ENCODE measurements around the gene TCERG1.

Gene TCERG1

GRCh38 chr5:146519554-146519953 is 72.4 kb downstream of the TCERG1 start:
- Histone ChIP-seq H3K9me3 (ENCODE audit: control insufficient read depth in 2 of 2, low read length in 2 of 2) (no peaks in the 10 kb centered on the region), H3K36me3 (ENCODE audit: control insufficient read depth in 2 of 2, insufficient read depth in 2 of 2, low read length in 2 of 2) (no peaks in the 10 kb centered on the region), H3K27me3 (ENCODE audit: control insufficient read depth in 1 of 2, insufficient read depth in 2 of 2, low read length in 2 of 2) (no peaks in the 10 kb centered on the region), H3K9ac (ENCODE audit: low read length in 2 of 2) (no peak overlapping the region), H3K4me3 (ENCODE audit: low read length in 2 of 2) (no peak overlapping the region), H3K27ac (ENCODE audit: low read length) (no peak overlapping the region), H3K4me1 (ENCODE audit: control insufficient read depth, insufficient read depth, low read length) (no peaks in the 10 kb centered on the region)

GRCh38 chr5:146520731-146521130 is 73.6 kb downstream of the TCERG1 start:
- H3K9me3 ChIP-seq (ENCODE audit: control insufficient read depth in 2 of 2, low read length in 2 of 2): no peaks in the 10 kb centered on the region
- H3K9ac ChIP-seq (ENCODE audit: low read length in 2 of 2): no peak overlapping the region
- no peaks in the 10 kb centered on the region for H3K36me3 ChIP-seq (ENCODE audit: control insufficient read depth in 2 of 2, insufficient read depth in 2 of 2, low read length in 2 of 2)
- no peaks in the 10 kb centered on the region for H3K4me1 ChIP-seq (ENCODE audit: control insufficient read depth, insufficient read depth, low read length)
- no peaks in the 10 kb centered on the region for H3K27me3 ChIP-seq (ENCODE audit: control insufficient read depth in 1 of 2, insufficient read depth in 2 of 2, low read length in 2 of 2)
- H3K4me3 ChIP-seq (ENCODE audit: low read length in 2 of 2): no peak overlapping the region
- H3K27ac ChIP-seq (ENCODE audit: low read length): no peak overlapping the region

DNA sequence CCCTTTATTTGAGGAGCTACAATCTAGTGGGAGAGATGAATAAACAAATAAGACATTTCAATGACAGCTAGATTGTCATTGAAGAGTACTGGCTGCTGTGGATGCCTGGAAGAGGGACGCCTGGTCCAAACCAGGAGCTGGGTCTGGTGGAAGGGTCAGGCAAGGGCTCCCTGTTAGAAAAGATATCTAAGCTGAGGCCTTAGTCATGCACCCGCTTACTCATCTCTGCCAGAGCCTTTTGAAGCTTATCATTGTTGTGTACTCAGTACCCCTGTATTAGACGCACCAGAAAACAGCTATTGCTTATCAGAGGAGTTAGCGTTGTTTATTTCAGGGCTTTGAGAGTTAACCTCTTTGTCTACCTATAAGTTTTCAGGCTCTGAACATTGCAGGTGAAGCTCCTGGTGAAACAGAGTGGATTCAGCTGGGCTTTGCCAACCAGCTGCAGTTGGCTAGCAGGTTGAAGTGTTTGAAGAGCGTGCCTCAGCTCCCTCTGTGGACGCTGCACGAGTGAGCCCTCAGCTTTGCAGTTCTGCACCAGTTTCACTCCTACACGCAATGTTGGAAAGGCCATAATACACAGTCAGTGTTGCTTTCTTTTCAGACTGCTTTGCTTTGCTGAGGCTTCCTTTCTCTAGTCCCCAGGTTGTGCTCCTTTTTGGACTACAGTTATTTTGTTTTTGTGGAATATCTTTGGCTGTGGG is 74.4 kb downstream of the TCERG1 start:
- Histone ChIP-seq H3K27me3 (ENCODE audit: control insufficient read depth in 1 of 2, insufficient read depth in 2 of 2, low read length in 2 of 2) (no peaks in the 10 kb centered on the region), H3K9me3 (ENCODE audit: control insufficient read depth in 2 of 2, low read length in 2 of 2) (no peaks in the 10 kb centered on the region), H3K27ac (ENCODE audit: low read length) (no peak overlapping the region), H3K4me1 (ENCODE audit: control insufficient read depth, insufficient read depth, low read length) (no peaks in the 10 kb centered on the region), H3K36me3 (ENCODE audit: control insufficient read depth in 2 of 2, insufficient read depth in 2 of 2, low read length in 2 of 2) (no peaks in the 10 kb centered on the region), H3K9ac (ENCODE audit: low read length in 2 of 2) (no peak overlapping the region), H3K4me3 (ENCODE audit: low read length in 2 of 2) (no peak overlapping the region)

DNA sequence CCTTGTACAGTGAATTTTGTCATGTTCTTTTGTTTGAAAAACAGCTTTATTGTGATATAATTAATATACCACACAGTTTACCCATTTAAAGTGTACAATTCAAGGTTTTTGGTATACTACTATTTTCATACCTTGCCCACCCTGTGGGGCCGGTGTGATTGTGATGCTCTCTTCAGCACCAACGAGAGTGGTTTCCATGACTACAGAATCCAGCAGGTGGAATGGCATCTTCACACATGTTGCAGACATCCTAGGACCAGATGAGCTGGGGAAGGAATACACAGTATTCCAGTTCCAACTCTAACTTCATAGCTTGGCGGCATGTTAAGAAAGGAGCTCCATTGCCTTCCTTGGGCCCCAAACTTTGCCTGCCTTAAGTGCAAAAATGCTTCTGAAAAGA is 76.6 kb downstream of the TCERG1 start:
- H3K27ac ChIP-seq (ENCODE audit: low read length): no peak overlapping the region

DNA sequence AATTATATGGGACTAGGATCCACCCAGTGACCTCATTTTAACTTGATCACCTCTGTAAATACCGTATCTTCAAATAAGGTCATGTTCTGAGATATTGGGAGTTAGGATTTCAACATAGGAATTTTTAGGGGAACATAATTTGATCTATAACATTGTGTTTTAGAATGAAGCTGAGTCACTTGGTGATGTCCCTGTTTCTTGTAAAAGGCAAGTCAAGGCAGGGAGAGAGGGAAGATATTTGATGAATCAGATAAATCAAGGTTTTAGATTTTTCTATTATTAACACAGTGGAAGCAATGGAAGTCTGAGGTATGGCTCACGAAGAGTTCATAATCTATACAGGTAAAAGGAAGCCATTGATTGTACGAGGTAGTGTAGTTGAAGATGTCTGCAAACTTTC is 80.7 kb downstream of the TCERG1 start:
- Histone ChIP-seq H3K9ac (ENCODE audit: low read length in 2 of 2) (no peak overlapping the region), H3K36me3 (ENCODE audit: control insufficient read depth in 2 of 2, insufficient read depth in 2 of 2, low read length in 2 of 2) (no peaks in the 10 kb centered on the region), H3K4me1 (ENCODE audit: control insufficient read depth, insufficient read depth, low read length) (no peaks in the 10 kb centered on the region), H3K9me3 (ENCODE audit: control insufficient read depth in 2 of 2, low read length in 2 of 2) (no peaks in the 10 kb centered on the region), H3K27ac (ENCODE audit: low read length) (no peak overlapping the region), H3K27me3 (ENCODE audit: control insufficient read depth in 1 of 2, insufficient read depth in 2 of 2, low read length in 2 of 2) (no peaks in the 10 kb centered on the region), H3K4me3 (ENCODE audit: low read length in 2 of 2) (no peak overlapping the region)

More for the DNA sequence above, 76.6 kb downstream of the TCERG1 start:
- no peak overlapping the region for H3K4me3 ChIP-seq (ENCODE audit: low read length in 2 of 2)
- H3K27me3 ChIP-seq (ENCODE audit: control insufficient read depth in 1 of 2, insufficient read depth in 2 of 2, low read length in 2 of 2): no peaks in the 10 kb centered on the region
- H3K9ac ChIP-seq (ENCODE audit: low read length in 2 of 2): no peak overlapping the region
- no peaks in the 10 kb centered on the region for H3K36me3 ChIP-seq (ENCODE audit: control insufficient read depth in 2 of 2, insufficient read depth in 2 of 2, low read length in 2 of 2)
- H3K9me3 ChIP-seq (ENCODE audit: control insufficient read depth in 2 of 2, low read length in 2 of 2): no peaks in the 10 kb centered on the region
- H3K4me1 ChIP-seq (ENCODE audit: control insufficient read depth, insufficient read depth, low read length): no peaks in the 10 kb centered on the region

DNA sequence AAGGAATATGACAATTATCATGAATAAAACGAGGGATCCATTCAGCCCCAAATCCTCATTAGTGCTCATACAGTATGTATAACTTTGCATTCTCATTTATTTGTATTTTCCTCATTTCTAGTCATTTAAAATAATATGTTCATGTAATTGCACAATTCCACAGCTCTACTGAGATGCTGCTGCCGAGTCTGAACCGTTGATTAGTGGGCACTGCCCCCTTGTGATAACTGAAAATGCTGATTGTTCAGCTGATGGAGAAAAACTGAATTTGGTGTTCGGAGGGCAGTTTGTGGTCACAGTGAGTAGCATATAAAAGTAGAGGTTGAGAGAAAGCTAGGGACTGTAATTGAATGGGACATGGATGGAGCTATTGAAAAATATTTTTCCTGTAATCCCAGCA is 81.1 kb downstream of the TCERG1 start:
- Histone ChIP-seq H3K27me3 (ENCODE audit: control insufficient read depth in 1 of 2, insufficient read depth in 2 of 2, low read length in 2 of 2) (no peaks in the 10 kb centered on the region), H3K4me1 (ENCODE audit: control insufficient read depth, insufficient read depth, low read length) (no peaks in the 10 kb centered on the region), H3K4me3 (ENCODE audit: low read length in 2 of 2) (no peak overlapping the region), H3K9me3 (ENCODE audit: control insufficient read depth in 2 of 2, low read length in 2 of 2) (no peaks in the 10 kb centered on the region), H3K27ac (ENCODE audit: low read length) (no peak overlapping the region), H3K9ac (ENCODE audit: low read length in 2 of 2) (no peak overlapping the region), H3K36me3 (ENCODE audit: control insufficient read depth in 2 of 2, insufficient read depth in 2 of 2, low read length in 2 of 2) (no peaks in the 10 kb centered on the region)

DNA sequence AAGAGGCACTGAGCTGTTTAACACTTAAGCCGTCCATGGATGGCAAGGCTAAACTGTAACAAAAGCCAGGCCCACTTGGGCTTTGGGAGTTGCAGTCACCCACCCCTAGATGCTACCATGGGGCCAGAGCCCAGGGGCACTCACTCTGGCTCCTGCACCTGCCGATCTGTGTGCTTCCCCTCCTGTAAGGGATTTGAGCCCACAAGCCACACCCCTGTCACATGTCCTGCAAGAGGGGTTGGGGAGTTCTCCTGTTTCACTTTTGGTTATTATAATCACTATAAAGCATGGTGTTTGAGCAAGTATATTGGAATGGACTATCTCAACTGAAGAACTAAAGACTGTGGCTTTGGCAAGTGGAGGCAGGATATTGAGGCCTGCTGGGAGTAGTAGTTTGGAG is 82.9 kb downstream of the TCERG1 start:
- H3K27me3 ChIP-seq (ENCODE audit: control insufficient read depth in 1 of 2, insufficient read depth in 2 of 2, low read length in 2 of 2): no peaks in the 10 kb centered on the region
- H3K36me3 ChIP-seq (ENCODE audit: control insufficient read depth in 2 of 2, insufficient read depth in 2 of 2, low read length in 2 of 2): no peaks in the 10 kb centered on the region
- no peak overlapping the region for H3K4me3 ChIP-seq (ENCODE audit: low read length in 2 of 2)
- H3K27ac ChIP-seq (ENCODE audit: low read length): no peak overlapping the region
- H3K9ac ChIP-seq (ENCODE audit: low read length in 2 of 2): no peak overlapping the region
- H3K9me3 ChIP-seq (ENCODE audit: control insufficient read depth in 2 of 2, low read length in 2 of 2): no peaks in the 10 kb centered on the region
- no peaks in the 10 kb centered on the region for H3K4me1 ChIP-seq (ENCODE audit: control insufficient read depth, insufficient read depth, low read length)

- H3K9ac ChIP-seq (ENCODE audit: low read length in 2 of 2): no peak overlapping the region
- peaks cover 0 to 2% of the 10 kb centered on the region in 2 donors for H3K27me3 ChIP-seq (ENCODE audit: control insufficient read depth in 1 of 2, insufficient read depth in 2 of 2, low read length in 2 of 2)
- H3K9me3 ChIP-seq (ENCODE audit: control insufficient read depth in 2 of 2, low read length in 2 of 2): no peaks in the 10 kb centered on the region
- H3K36me3 ChIP-seq (ENCODE audit: control insufficient read depth in 2 of 2, insufficient read depth in 2 of 2, low read length in 2 of 2): no peaks in the 10 kb centered on the region
- H3K4me3 ChIP-seq (ENCODE audit: low read length in 2 of 2): no peak overlapping the region
- H3K27ac ChIP-seq (ENCODE audit: low read length): no peak overlapping the region
- H3K4me1 ChIP-seq (ENCODE audit: control insufficient read depth, insufficient read depth, low read length): no peaks in the 10 kb centered on the region
These were observed 86.2 kb downstream of the TCERG1 start for GRCh38 chr5:146533260-146533857.

GRCh38 chr5:146533882-146534281 is 86.7 kb downstream of the TCERG1 start:
- H3K36me3 ChIP-seq (ENCODE audit: control insufficient read depth in 2 of 2, insufficient read depth in 2 of 2, low read length in 2 of 2): no peaks in the 10 kb centered on the region
- H3K27me3 ChIP-seq (ENCODE audit: control insufficient read depth in 1 of 2, insufficient read depth in 2 of 2, low read length in 2 of 2): peaks cover 0 to 2% of the 10 kb centered on the region in 2 donors
- no peak overlapping the region for H3K9ac ChIP-seq (ENCODE audit: low read length in 2 of 2)
- H3K4me3 ChIP-seq (ENCODE audit: low read length in 2 of 2): no peak overlapping the region
- no peaks in the 10 kb centered on the region for H3K9me3 ChIP-seq (ENCODE audit: control insufficient read depth in 2 of 2, low read length in 2 of 2)
- H3K27ac ChIP-seq (ENCODE audit: low read length): no peak overlapping the region
- no peaks in the 10 kb centered on the region for H3K4me1 ChIP-seq (ENCODE audit: control insufficient read depth, insufficient read depth, low read length)

- Histone ChIP-seq H3K4me3 (ENCODE audit: low read length in 2 of 2) (no peak overlapping the region), H3K27ac (ENCODE audit: low read length) (no peak overlapping the region), H3K36me3 (ENCODE audit: control insufficient read depth in 2 of 2, insufficient read depth in 2 of 2, low read length in 2 of 2) (no peaks in the 10 kb centered on the region), H3K9ac (ENCODE audit: low read length in 2 of 2) (no peak overlapping the region), H3K9me3 (ENCODE audit: control insufficient read depth in 2 of 2, low read length in 2 of 2) (no peaks in the 10 kb centered on the region), H3K4me1 (ENCODE audit: control insufficient read depth, insufficient read depth, low read length) (no peaks in the 10 kb centered on the region), H3K27me3 (ENCODE audit: control insufficient read depth in 1 of 2, insufficient read depth in 2 of 2, low read length in 2 of 2) (peaks cover 0 to 2% of the 10 kb centered on the region in 2 donors)
These were observed 91.3 kb downstream of the TCERG1 start for GRCh38 chr5:146538432-146538831.

GRCh38 chr5:146539973-146540372 is 92.8 kb downstream of the TCERG1 start:
- H3K27me3 ChIP-seq (ENCODE audit: control insufficient read depth in 1 of 2, insufficient read depth in 2 of 2, low read length in 2 of 2): peaks cover 0 to 2% of the 10 kb centered on the region in 2 donors
- no peaks in the 10 kb centered on the region for H3K4me1 ChIP-seq (ENCODE audit: control insufficient read depth, insufficient read depth, low read length)
- H3K27ac ChIP-seq (ENCODE audit: low read length): no peak overlapping the region
- no peaks in the 10 kb centered on the region for H3K36me3 ChIP-seq (ENCODE audit: control insufficient read depth in 2 of 2, insufficient read depth in 2 of 2, low read length in 2 of 2)
- no peak overlapping the region for H3K4me3 ChIP-seq (ENCODE audit: low read length in 2 of 2)
- no peaks in the 10 kb centered on the region for H3K9me3 ChIP-seq (ENCODE audit: control insufficient read depth in 2 of 2, low read length in 2 of 2)
- no peak overlapping the region for H3K9ac ChIP-seq (ENCODE audit: low read length in 2 of 2)

Measured in stomach smooth muscle (tissue), 2 donors.